UCSD-AML1 (cell line): ENCODE data around the gene RASGEF1B.
"Not testable (repeated sequence)": the region's sequence is repeated elsewhere in the genome, so short reads cannot be mapped to it uniquely, and the experiment has no call there.

Source experiments
- DNase-seq: peaks from one replicate; lab custom pipeline; 2025; ENCODE audit not compliant: unreplicated experiment; lab: John Stamatoyannopoulos, UW

The RASGEF1B gene

DNA sequence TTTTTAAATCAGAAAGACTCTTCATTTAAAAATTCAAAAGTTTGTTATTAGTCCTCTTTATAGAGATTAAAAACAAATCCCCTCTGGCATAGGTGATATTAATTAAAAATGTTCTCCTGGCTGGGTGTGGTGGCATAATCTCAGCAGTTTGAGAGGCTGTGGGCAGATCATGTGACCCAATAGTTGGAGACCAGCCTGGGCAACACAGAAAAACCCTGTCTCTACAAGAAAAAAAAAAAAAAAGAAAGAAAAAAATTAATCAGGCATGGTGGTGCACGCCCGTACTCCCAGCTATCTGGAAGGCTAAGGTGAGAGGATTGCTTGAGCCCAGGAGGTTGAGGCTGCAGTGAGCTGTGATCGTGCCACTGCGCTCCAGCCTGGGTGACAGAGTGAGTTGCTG lies 38.9 kb downstream of the RASGEF1B start:
- DNase-seq = no peak

GRCh38 chr4:81431971-81432370 lies 39.7 kb downstream of the RASGEF1B start:
- DNase-seq = no peak

DNA sequence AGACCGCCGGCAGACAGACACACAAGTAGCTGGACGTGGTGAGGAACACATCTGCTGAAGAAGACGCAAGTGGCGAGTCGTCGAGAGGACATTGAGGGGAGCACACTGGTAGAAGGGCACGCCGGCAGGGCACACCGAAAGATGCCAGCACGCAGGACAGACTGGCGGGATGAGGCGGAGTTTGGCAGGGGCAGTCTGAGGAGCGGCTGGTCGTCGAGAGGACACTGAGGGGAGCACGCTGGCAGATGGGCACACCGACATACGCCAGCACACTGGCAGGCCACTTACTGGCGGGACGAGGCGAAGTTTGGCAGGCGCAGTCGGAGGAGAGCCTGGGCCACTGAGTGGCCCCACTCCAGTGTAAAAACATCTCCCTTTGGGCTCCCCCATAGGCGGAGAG lies 42.1 kb downstream of the RASGEF1B start:
- no peak for DNase-seq

DNA sequence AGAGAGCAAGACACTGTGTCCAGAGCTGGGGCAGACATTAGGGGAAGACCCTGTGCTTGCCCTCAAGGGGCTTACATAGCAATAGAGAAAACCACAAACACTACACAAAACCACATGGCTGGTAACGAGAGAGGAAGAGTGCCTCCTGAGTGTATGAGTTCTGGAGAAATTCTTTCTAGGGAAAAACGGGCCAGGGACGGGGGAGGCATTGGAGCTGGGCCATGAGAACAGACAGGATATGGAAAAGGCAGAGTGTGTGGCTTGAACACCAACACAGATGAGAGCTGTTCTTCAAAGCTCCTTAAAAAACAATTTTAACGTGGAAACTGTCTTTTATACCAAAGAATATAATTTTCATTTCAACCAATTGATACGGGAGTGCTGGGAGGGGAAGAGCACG lies 42.7 kb downstream of the RASGEF1B start:
- no peak for DNase-seq

- DNase-seq = no peak
Measured at GRCh38 chr4:81428002-81428401, 43.7 kb downstream of the RASGEF1B start.

GRCh38 chr4:81427344-81427821 lies 44.3 kb downstream of the RASGEF1B start:
- DNase-seq = no peak

DNA sequence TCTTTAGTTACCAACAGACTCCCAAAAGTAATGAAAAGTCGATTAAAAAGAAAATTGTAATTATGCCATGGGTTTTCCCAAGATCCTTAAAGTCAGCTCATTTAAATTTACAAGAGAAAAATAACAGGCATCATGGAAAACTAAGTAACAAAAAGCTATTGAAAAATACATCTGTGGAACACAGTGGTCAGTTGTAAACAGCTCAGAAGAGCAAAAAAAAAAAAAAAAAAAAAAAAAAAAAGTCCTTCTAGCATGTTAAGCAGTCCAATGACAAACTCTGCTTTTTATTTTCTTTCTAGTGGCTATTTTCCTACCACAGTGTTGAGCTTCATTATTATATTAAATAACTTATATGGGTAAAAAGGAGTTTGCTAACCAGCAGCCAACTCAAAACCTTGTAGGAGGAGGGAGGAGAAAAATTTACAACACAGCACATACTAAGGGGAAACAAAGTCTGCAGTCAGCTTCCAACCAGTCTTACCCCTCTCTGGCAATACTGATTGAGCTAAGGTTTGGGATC lies 44.9 kb downstream of the RASGEF1B start:
- no peak for DNase-seq

- no peak for DNase-seq
Measured at GRCh38 chr4:81424816-81425755, 46.6 kb downstream of the RASGEF1B start.

GRCh38 chr4:81424336-81424735 lies 47.4 kb downstream of the RASGEF1B start:
- DNase-seq = no peak

DNA sequence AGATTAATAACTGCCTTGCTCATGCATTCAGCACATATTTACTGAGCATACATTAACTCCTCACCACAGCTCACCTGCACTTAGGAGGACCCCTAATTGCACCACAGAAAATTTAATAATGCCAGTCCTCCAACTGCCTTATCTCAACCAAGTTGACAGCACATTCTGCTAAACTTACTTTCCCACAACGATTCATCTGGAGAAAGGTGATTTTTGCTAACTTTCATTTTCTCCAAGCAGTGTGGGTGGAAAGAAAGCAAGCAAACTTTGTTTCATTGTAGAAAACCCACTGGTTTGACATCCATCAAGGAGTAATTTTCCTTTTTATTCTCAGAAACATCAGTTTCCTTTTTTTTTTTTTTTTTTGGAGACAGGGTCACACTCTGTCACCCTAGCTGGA lies 49.1 kb downstream of the RASGEF1B start:
- DNase-seq = no peak

DNA sequence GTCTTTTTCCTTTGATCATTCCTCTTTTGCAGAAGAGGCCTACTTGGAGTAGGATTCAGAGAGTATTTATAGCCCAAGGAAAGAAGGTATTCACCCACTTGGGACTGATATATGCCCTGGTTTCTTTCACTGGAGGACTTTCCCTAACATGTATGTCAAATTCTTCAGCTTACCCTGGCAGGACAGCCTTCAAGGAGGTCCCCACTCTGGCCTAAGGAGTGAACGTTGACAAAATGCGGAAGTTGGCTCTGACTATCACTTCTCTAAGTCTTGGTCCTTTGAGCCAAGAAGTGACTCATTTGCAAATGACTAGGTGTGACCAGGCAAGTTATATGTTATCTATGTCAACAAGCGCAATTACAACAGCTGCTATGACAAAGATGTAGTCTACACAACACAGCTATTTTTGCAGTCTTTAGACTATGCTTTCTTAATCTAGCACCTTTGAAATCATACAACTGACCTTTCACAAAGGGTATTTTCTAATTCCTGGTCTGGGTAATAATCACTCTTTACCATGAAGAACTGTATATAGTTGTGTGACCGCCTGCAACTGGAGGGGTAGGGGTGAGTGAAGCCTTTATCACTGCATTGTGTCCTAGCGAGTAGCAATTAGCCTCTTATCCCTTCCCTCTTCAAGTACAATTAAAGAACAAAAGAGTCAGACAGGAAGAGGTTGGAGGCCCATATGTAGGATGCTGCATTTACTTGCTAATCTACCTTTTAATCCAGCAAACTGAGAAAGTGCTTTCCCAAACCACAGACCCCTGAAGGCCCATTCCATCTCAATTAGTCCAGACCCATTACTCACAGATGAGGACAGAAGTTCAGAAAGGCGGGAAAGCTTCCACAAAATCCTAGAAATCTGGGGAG lies 50.1 kb downstream of the RASGEF1B start:
- peak; percentile 31 for DNase-seq

DNA sequence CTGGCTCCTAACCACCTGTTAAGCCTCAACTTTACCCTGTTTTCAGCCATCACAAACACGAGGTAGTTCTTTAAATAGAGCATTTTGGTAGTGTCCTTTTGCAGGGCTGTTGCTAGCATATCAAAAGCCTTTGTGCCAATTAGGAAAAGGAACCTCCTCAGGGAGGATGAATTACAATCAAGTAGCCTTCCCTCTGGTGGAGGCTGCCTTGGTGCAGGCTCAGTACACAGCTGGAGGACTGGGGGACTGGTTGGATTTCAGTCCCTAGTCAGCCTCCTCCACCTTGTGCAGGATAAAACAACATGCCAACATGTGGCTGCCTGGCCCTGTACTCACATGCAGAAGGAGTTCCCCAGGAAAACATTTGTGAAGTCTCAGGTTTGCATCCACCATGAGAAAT lies 53.1 kb downstream of the RASGEF1B start:
- no peak for DNase-seq

- DNase-seq = no peak
Measured at GRCh38 chr4:81412946-81413495, 58.7 kb downstream of the RASGEF1B start.

DNA sequence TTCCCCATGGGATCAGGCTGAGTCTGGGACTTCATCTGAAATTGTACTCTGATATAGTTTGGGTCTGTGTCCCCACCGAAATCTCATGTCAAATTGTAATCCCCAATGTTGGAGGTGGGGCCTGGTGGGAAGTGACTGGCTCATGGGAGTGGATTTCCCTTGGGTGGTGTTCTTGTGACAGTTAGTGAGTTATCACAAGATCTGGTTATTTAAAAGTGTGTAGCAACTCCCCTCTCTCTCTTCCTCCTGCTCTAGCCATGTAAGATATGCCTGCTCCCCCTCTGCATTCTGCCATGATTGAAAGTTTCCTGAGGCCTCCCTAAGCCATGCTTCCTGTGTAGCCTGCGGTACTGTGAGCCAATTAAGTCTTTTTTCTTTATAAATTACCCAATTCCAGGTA lies 61.0 kb downstream of the RASGEF1B start:
- DNase-seq = peak; percentile 36

DNA sequence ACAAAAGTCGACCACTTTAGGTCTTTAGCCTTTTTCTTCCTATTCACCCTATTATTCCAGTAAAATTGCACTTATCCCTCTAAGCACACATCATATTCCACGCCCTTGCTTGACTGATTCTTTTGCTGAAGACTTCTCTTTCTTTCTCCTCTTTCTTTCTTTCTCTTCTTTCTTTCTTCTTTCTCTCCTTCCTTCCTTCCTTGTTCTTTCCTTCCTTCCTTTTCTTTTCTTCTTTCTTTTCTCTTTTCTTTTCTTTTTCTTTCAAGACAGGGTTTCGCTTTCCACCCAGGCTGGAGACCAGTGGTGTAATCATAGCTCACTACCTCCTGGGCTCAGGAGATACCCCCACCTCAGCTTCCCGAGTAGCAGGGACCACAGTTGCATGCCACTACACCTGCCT lies 61.9 kb downstream of the RASGEF1B start:
- no peak for DNase-seq

GRCh38 chr4:81408341-81408740 lies 63.4 kb downstream of the RASGEF1B start:
- DNase-seq = no peak

GRCh38 chr4:81407726-81408125 lies 64.0 kb downstream of the RASGEF1B start:
- DNase-seq = no peak

DNA sequence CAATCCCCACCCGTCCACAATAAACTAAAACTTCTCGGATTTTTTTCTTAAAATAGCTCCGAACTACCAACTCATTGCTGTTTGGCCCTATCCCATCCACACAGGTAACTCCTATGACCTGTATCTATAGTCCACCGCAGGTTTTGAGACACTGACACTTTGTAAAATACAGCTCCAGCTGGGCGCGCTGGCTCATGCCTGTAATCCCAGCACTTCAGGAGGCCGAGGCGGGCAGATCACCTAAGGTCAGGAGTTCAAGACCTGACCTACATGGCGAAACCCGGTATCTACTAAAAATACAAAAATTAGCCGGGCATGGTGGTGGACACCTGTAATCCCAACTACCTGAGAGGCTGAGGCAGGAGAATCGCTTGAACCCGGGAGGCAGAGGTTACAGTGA lies 65.2 kb downstream of the RASGEF1B start:
- DNase-seq = not testable (repeated sequence)

DNA sequence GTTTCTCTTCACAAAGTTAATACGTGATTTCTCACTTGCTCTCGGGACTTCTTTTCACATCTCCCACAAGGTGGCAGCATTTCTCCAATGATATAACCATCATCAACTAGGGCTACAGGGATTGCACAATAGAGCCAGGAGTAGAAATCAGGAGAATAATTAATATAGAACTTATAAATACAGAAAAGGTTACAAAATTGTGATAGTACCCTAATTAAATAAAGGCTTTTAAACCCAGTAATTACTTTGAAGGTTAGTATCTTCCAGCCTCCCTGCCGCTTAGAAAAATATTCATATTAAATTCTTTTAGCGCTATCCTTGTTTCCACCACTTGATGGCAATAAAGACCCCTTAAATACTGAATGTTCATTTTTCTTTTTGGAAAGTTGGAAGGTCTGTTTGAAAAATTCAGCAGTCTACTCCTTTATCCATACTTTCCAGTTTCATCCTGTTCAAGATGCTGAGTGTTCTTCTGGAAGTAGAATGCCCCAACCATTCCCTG lies 65.8 kb downstream of the RASGEF1B start:
- DNase-seq = no peak

- no peak for DNase-seq
Measured at GRCh38 chr4:81404741-81405140, 67.0 kb downstream of the RASGEF1B start.

GRCh38 chr4:81404294-81404693 lies 67.4 kb downstream of the RASGEF1B start:
- DNase-seq = no peak
